NCI-H82 treated with DMSO at 0.1 percent for 48 hours (cell line): Measurements from ENCODE around the gene SSH2.
A peak's percentile ranks its signal among the peaks of the same experiment; 100 is the strongest.
"Not testable (repeated sequence)": the region's sequence is repeated elsewhere in the genome, so short reads cannot be mapped to it uniquely, and the experiment has no call there.

ENCODE experiments used
- DNase-seq: peaks from one replicate; lab custom pipeline; 2025; ENCODE audit not compliant: unreplicated experiment; lab: John Stamatoyannopoulos, UW

The SSH2 gene

GRCh38 chr17:29874931-29875596 lies 55.0 kb downstream of the SSH2 start:
- no peak for DNase-seq

- not testable (repeated sequence) for DNase-seq
These were observed 55.7 kb downstream of the SSH2 start for GRCh38 chr17:29874358-29874757.

GRCh38 chr17:29873476-29873875 lies 56.6 kb downstream of the SSH2 start:
- no peak for DNase-seq

- DNase-seq, result no peak
These were observed 59.1 kb downstream of the SSH2 start for GRCh38 chr17:29870836-29871465.

GRCh38 chr17:29867643-29868181 lies 62.3 kb downstream of the SSH2 start:
- DNase-seq, result peak; percentile 38

GRCh38 chr17:29866746-29867404 lies 63.2 kb downstream of the SSH2 start:
- DNase-seq, result no peak

GRCh38 chr17:29864615-29865014 lies 65.4 kb downstream of the SSH2 start:
- DNase-seq, result no peak

GRCh38 chr17:29864123-29864522 lies 65.9 kb downstream of the SSH2 start:
- DNase-seq, result not testable (repeated sequence)

GRCh38 chr17:29862951-29863350 lies 67.1 kb downstream of the SSH2 start:
- DNase-seq, result no peak

GRCh38 chr17:29862127-29862526 lies 67.9 kb downstream of the SSH2 start:
- DNase-seq, result no peak

GRCh38 chr17:29859445-29859844 lies 70.6 kb downstream of the SSH2 start:
- DNase-seq, result not testable (repeated sequence)

GRCh38 chr17:29857823-29858222 lies 72.2 kb downstream of the SSH2 start:
- no peak for DNase-seq

- DNase-seq, result not testable (repeated sequence)
These were observed 72.9 kb downstream of the SSH2 start for GRCh38 chr17:29857105-29857504.

GRCh38 chr17:29855686-29856085 lies 74.3 kb downstream of the SSH2 start:
- no peak for DNase-seq

- no peak for DNase-seq
These were observed 81.3 kb downstream of the SSH2 start for GRCh38 chr17:29848737-29849136.

GRCh38 chr17:29847527-29848400 lies 82.3 kb downstream of the SSH2 start:
- no peak for DNase-seq

GRCh38 chr17:29847118-29847517 lies 82.9 kb downstream of the SSH2 start:
- no peak for DNase-seq

GRCh38 chr17:29846298-29846697 lies 83.7 kb downstream of the SSH2 start:
- no peak for DNase-seq

- peak; percentile 49 for DNase-seq
These were observed 85.5 kb downstream of the SSH2 start for GRCh38 chr17:29844339-29845048.

- no peak for DNase-seq
These were observed 89.1 kb downstream of the SSH2 start for GRCh38 chr17:29840884-29841283.
